H1 (cell line): ENCODE measurements around the gene ATXN7L3. TPM values are rescaled to one million over a fixed set of nuclear protein-coding genes. Genes with fewer than 3 reads are reported as not detected.

Experiments
- CREB1 ChIP-seq: IDR thresholded peaks from 2 replicates; pipeline ENCODE4 v1.6.1; 2012; ENCODE audit warnings: inconsistent platforms
- SAP30 ChIP-seq: fragments of 300-600 bp; sonication (generic); IDR thresholded peaks from 2 replicates; pipeline ENCODE4 v1.7.1; 2012; ENCODE audit warnings: low read length, moderate library complexity, mild to moderate bottlenecking, inconsistent platforms; ENCODE audit not compliant: insufficient read depth, insufficient replicate concordance
- polyA plus RNA-seq, 7 experiments: library from polyadenylated mRNA; depleted of rRNA in 3 of 7; stranded (reverse) in 5 of 7; unstranded in 2 of 7; fragments of >200 nt in 5 of 7; fragments of 200-250 nt in 2 of 7; gene quantifications; 1 replicate in 5 of 7; 2 replicates in 1 of 7; 4 replicates in 1 of 7; pipeline versions ENCODE4 v1.2.1 to v1.2.3, GENCODE V29; 2011 to 2013; ENCODE audit warnings: missing spikeins in 2 of 7, mixed read lengths in 2 of 7
- total RNA-seq: library from RNA; stranded (reverse); fragmentation: NEBNext Ultra II Directional; extraction: Animal tissue kit (Norgen Biotek cat#: 25700); gene quantifications from 2 replicates; pipeline ENCODE4 v1.2.1, GENCODE V29; 2021

ATXN7L3 gene
- total and polyA plus RNA-seq, 2 of the 8 experiments (the other 6 are each of a cell fraction or from before 2014, with no cell fraction given): 53.7 to 103 TPM

GRCh38 chr17:44187131-44187899 is 12.4 kb downstream of the ATXN7L3 start (continued):
- TF ChIP-seq CREB1 (no peak), SAP30 (peak; percentile 65)
